GM12873 (cell line): ENCODE data around the gene FRMD6.

Experiments
- TF ChIP-seq, protein P1 (sequence below): IDR thresholded peaks from 2 replicates; pipeline ENCODE4 v1.5.1; 2012; ENCODE audit warnings: low read depth, mild to moderate bottlenecking, moderate library complexity, low read length, control low read depth; ENCODE audit not compliant: insufficient read depth; ENCODE audit errors: missing control alignments

Gene FRMD6

DNA sequence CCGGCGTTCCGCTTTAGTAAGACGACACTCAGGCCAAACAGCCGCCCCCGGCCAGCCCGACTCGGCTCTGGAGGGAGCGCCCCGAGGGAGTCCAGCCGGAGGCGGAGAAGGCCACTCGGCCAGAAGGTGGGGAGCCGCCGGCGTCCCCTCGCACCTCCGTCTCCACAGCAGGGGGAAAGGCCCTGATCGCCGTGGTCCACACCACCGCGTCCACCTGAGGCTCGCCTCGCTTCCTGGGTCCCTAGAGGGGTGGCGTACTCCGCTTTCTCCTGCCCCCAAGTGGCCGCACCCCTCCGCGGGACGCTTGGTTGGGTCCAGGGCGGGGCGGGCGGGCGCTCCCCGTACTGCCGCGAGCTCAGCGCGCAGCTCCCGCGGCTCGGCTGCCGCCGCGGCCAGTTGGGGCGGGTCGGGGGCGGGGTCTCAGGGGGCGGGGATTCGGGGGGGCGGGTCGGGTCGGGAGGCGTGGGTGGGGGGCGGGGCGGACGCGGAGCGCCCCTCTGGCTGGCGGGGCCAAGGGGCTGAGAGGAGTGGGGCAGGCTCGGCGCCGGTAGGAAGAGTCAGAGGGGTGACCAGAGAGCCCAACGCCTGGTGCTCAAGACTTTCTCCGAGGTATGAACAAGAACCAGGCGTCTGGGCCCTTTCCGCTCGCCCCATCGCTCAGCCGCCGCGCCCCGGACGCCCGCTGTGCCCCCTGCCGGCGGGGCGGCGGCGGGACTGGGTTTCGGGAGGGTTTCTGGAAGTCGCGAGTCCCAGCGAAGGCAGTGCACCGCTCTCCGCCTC lies at the start of gene FRMD6:
Gene FRMD6, plus strand, starts transcription at position 523 of the 780 bp plus-strand sequence. CDS start 37,927 bp downstream, outside the sequence.
- TF ChIP-seq, protein P1, sequence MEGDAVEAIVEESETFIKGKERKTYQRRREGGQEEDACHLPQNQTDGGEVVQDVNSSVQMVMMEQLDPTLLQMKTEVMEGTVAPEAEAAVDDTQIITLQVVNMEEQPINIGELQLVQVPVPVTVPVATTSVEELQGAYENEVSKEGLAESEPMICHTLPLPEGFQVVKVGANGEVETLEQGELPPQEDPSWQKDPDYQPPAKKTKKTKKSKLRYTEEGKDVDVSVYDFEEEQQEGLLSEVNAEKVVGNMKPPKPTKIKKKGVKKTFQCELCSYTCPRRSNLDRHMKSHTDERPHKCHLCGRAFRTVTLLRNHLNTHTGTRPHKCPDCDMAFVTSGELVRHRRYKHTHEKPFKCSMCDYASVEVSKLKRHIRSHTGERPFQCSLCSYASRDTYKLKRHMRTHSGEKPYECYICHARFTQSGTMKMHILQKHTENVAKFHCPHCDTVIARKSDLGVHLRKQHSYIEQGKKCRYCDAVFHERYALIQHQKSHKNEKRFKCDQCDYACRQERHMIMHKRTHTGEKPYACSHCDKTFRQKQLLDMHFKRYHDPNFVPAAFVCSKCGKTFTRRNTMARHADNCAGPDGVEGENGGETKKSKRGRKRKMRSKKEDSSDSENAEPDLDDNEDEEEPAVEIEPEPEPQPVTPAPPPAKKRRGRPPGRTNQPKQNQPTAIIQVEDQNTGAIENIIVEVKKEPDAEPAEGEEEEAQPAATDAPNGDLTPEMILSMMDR: peak; percentile 70

DNA sequence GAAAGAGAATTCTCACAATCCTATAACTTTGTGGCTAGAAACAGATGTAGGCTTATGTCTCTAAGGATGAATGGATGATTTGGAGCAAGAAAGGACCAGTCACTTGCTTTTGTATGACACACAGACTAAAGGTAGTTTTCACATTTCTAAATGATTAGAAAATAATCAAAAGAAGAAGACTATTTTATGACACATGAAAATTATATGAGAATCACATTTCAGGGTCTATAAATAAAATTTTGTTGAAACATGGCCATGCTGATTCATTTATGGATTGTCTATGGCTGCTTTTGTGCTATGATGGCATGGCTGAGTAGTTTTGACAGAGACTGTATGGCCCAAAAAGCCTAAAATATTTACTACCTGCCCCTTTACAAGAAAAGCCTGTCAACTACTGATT lies 49.4 kb upstream of the FRMD6 start:
- TF ChIP-seq, protein P1: no peak

DNA sequence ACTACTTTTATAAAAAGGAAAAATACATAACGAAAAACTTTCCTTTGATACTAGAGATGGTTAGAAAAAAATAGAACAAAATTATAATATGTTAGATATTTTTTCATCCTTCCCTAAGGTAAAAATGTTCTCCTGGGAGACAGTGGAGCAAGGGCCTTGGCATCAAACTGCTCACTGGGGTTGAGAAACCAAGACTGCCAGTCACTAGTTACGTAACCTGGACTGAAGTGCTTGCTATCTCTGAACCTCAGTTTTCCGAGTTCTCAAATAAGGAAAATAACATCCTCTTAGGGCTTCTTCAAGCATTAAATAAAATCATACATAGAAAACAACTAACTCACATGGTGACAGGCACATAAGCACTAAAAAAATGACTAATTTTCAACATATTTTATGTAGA lies 48.2 kb upstream of the FRMD6 start:
- TF ChIP-seq, protein P1: no peak

GRCh38 chr14:51604073-51604472 lies 47.6 kb upstream of the FRMD6 start:
- TF ChIP-seq, protein P1: no peak

DNA sequence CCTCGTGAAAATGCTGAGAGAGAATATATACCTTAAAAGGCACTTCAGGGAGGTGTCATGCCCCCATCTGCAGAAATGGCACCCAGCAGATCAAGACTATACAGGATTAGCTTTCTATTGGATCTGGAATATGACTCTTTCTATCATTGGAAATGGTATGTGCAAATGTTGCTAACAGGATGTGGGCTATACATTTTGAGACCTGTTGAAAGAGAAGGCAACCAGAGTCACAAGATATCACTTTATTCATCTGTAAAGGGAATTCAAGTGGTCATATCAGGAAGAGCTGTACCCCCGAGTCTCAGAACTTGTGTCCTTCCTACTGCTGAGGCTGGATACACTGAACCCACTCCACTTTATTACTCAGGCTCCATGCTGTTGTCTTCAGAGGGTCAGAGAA lies 46.1 kb upstream of the FRMD6 start:
- TF ChIP-seq, protein P1: no peak

- TF ChIP-seq, protein P1: no peak
Measured at GRCh38 chr14:51607711-51608110, 44.0 kb upstream of the FRMD6 start.

- TF ChIP-seq, protein P1: no peak
Measured at GRCh38 chr14:51609251-51609954, 42.3 kb upstream of the FRMD6 start.
